Measurements from ENCODE around the gene NMRK2.
A peak's percentile ranks its signal among the peaks of the same experiment; 100 is the strongest.
"Not testable (repeated sequence)": the region's sequence is repeated elsewhere in the genome, so short reads cannot be mapped to it uniquely, and the experiment has no call there.

The NMRK2 gene

GRCh38 chr19:3932931-3933810 lies at the start of gene NMRK2:
NMRK2 (plus strand) TSS chr19:3933069; CDS start chr19:3933672, 603 bp downstream.
- CTCF ChIA-PET = no interaction called here
- DNase-seq (ENCODE audit: extremely low spot score) = peak; percentile 34
- no peak for TF ChIP-seq CTCF (IDR thresholded peaks at IDR 0.05; ENCODE audit: control extremely low read depth, extremely low read depth, low read depth, missing control alignments)
- POLR2A ChIA-PET = interaction anchor here (0.6 kb wide), 1 partner anchor 127 kb away, joined by 3 read pairs; no protein-coding TSS in a partner anchor

GRCh38 chr19:3890591-3890990 lies 42.3 kb upstream of the NMRK2 start:
- ChIA-PET POLR2A (interaction anchor here (0.6 kb wide), 1 partner anchor 263 kb away, joined by 3 read pairs; no protein-coding TSS in a partner anchor), CTCF (no interaction called here)
- TF ChIP-seq CTCF (IDR thresholded peaks at IDR 0.05; ENCODE audit: control extremely low read depth, extremely low read depth, low read depth, missing control alignments) = no peak
- no peak for DNase-seq (ENCODE audit: extremely low spot score)

- CTCF ChIA-PET = no interaction called here
- DNase-seq (ENCODE audit: extremely low spot score) = no peak
- no peak for TF ChIP-seq CTCF (IDR thresholded peaks at IDR 0.05; ENCODE audit: control extremely low read depth, extremely low read depth, low read depth, missing control alignments)
- POLR2A ChIA-PET = no interaction called here
Observed at GRCh38 chr19:3893509-3894179, 39.2 kb upstream of the NMRK2 start.

- POLR2A ChIA-PET; DNase-seq (ENCODE audit: extremely low spot score): not testable (repeated sequence)
- CTCF ChIA-PET = interaction anchor here (1.0 to 1.1 kb wide), 2 partner anchors 16 to 245 kb away, joined by 3 to 4 read pairs; no protein-coding TSS in a partner anchor
Observed at GRCh38 chr19:3894959-3895358, 37.9 kb upstream of the NMRK2 start.

- CTCF ChIA-PET = interaction anchor here (1.0 to 1.1 kb wide), 2 partner anchors 15 to 244 kb away, joined by 3 to 4 read pairs; no protein-coding TSS in a partner anchor
- no peak for DNase-seq (ENCODE audit: extremely low spot score)
- TF ChIP-seq CTCF (IDR thresholded peaks at IDR 0.05; ENCODE audit: control extremely low read depth, extremely low read depth, low read depth, missing control alignments) = no peak
- POLR2A ChIA-PET = no interaction called here
Observed at GRCh38 chr19:3895788-3896187, 37.1 kb upstream of the NMRK2 start.

GRCh38 chr19:3897936-3898335 lies 34.9 kb upstream of the NMRK2 start:
- CTCF ChIA-PET = no interaction called here
- TF ChIP-seq CTCF (IDR thresholded peaks at IDR 0.05; ENCODE audit: control extremely low read depth, extremely low read depth, low read depth, missing control alignments) = no peak
- POLR2A ChIA-PET = no interaction called here
- DNase-seq (ENCODE audit: extremely low spot score) = no peak

- CTCF ChIA-PET = no interaction called here
- TF ChIP-seq CTCF (IDR thresholded peaks at IDR 0.05; ENCODE audit: control extremely low read depth, extremely low read depth, low read depth, missing control alignments) = no peak
- no peak for DNase-seq (ENCODE audit: extremely low spot score)
- POLR2A ChIA-PET = no interaction called here
Observed at GRCh38 chr19:3898426-3898825, 34.4 kb upstream of the NMRK2 start.
